GM20431 (cell line): Measurements from ENCODE around the gene HOXB1.

Source experiments
- in situ Hi-C: fragments of 300-500 bp; cut with MseI, MboI; formaldehyde crosslinking; loops from one replicate; pipeline ENCODE4 v1.15.0; 2020; ENCODE audit warnings: low sequenced_read_pairs; ENCODE audit not compliant: unreplicated experiment

HOXB1 gene

GRCh38 chr17:48530887-48531272 is at the start of gene HOXB1:
Gene HOXB1, minus strand, starts transcription at chr17:48531011. Its CDS starts 107 bp downstream, at chr17:48530904.
- in situ Hi-C loops, result no loop called here

GRCh38 chr17:48579760-48580554 is 49.1 kb upstream of the HOXB1 start:
- in situ Hi-C loops, result no loop called here

- in situ Hi-C loops, result no loop called here
Measured at GRCh38 chr17:48579471-48579759, 48.6 kb upstream of the HOXB1 start.

- in situ Hi-C loops, result no loop called here
Measured at GRCh38 chr17:48578616-48579470, 48.0 kb upstream of the HOXB1 start.

- in situ Hi-C loops, result no loop called here
Measured at GRCh38 chr17:48577946-48578615, 47.3 kb upstream of the HOXB1 start, which contains the start of gene HOXB4. Gene HOXB4, minus strand, starts transcription at chr17:48578350. Its CDS starts 31 bp downstream, at chr17:48578319.

GRCh38 chr17:48577330-48577945 is 46.6 kb upstream of the HOXB1 start:
- in situ Hi-C loops, result no loop called here

- in situ Hi-C loops, result no loop called here
Measured at GRCh38 chr17:48576479-48577309, 45.9 kb upstream of the HOXB1 start.

GRCh38 chr17:48575673-48576478 is 45.1 kb upstream of the HOXB1 start:
- in situ Hi-C loops, result no loop called here

GRCh38 chr17:48575066-48575582 is 44.3 kb upstream of the HOXB1 start:
- in situ Hi-C loops, result no loop called here

- in situ Hi-C loops, result no loop called here
Measured at GRCh38 chr17:48574505-48575065, 43.8 kb upstream of the HOXB1 start.

- in situ Hi-C loops, result no loop called here
Measured at GRCh38 chr17:48571826-48572417, 41.1 kb upstream of the HOXB1 start.

- in situ Hi-C loops, result no loop called here
Measured at GRCh38 chr17:48571024-48571818, 40.4 kb upstream of the HOXB1 start.

- in situ Hi-C loops, result no loop called here
Measured at GRCh38 chr17:48570325-48571023, 39.7 kb upstream of the HOXB1 start.

GRCh38 chr17:48569674-48570324 is 39.0 kb upstream of the HOXB1 start:
- in situ Hi-C loops, result no loop called here

GRCh38 chr17:48569240-48569582 is 38.4 kb upstream of the HOXB1 start:
- in situ Hi-C loops, result no loop called here
